Right lobe of liver (tissue), 4 donors: Measurements from ENCODE around the gene AGR3.

ENCODE experiments used
- CTCF ChIP-seq, 4 donors: fragments of 200-600 bp in 3 of 4; fragments of 450-650 bp in 1 of 4; IDR thresholded peaks; one replicate each; pipeline versions ENCODE4 v1.5.1 to v1.8.0; 2016 to 2022; ENCODE audit warnings: antibody characterized with exemption in 4 of 4, mild to moderate bottlenecking in 2 of 4
- POLR2A ChIP-seq: fragments of 450-650 bp; IDR thresholded peaks from one replicate; pipeline ENCODE4 v1.6.1; 2017; ENCODE audit warnings: antibody characterized with exemption, mild to moderate bottlenecking
- donor health status: DM: no; HTN: no; CAD: no.
- donor health status: DM: no; HTN: no; CAD: no.
- donor health status: DM: no; HTN: yes; CAD: no.

GRCh38 chr7:16846601-16847165 lies 35.1 kb downstream of the AGR3 start:
- no peak for TF ChIP-seq POLR2A
- no peak for TF ChIP-seq CTCF (IDR thresholded peaks at IDR 0.05)
